ENCODE measurements around the gene TGFBR2.

TGFBR2 gene

DNA sequence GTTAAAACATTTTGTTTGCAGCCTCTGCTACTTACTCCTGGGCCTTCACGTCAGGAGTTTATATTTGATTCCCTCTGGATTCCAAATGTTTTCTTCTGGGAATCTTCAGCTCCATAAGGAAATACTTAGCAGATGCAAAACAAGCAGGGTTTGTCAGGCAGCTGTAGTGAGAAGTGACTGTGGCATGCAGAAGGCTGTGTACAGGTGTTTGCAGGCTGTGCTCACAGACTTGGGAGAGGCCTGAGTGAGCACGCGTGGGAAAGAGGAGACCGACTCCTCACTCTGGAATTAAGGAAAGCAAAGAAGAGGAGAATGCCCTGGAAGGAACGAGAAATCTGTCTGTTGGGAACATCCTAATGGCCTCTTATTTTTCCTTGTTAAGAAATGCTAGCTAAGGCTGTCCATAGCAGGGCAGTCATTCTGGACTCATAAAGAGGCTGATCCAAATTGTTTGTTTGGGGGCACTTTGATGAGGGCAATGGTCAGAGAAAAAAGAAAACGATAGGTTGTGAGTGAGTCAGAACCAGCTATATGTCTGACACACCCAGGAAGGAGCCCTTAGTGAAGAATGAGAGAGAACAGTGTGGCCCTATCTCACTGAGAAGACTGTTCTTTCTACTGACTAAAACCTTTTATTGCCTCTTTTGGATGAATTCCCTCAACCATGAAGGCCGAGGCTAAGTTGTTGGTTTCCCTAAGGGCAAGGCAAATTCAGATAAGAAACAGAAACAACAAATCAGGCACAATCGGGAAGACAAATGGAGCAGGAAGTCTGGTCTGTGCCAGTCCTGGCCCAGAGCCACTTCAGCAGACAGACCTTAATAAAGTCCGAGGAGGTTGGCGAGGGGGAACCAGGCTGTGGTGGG, 82.6 kb downstream of the TGFBR2 start:
- DNase-seq (ENCODE audit: extremely low read depth, insufficient read length) = no peak
- no peak overlapping the region for H3K4me3 ChIP-seq (replicated peaks; ENCODE audit: low read depth, low read length)
- H3K27me3 ChIP-seq (replicated peaks; ENCODE audit: control insufficient read depth, insufficient read depth, low read length) = no peaks in the 10 kb centered on the region
- TF ChIP-seq, protein P1, sequence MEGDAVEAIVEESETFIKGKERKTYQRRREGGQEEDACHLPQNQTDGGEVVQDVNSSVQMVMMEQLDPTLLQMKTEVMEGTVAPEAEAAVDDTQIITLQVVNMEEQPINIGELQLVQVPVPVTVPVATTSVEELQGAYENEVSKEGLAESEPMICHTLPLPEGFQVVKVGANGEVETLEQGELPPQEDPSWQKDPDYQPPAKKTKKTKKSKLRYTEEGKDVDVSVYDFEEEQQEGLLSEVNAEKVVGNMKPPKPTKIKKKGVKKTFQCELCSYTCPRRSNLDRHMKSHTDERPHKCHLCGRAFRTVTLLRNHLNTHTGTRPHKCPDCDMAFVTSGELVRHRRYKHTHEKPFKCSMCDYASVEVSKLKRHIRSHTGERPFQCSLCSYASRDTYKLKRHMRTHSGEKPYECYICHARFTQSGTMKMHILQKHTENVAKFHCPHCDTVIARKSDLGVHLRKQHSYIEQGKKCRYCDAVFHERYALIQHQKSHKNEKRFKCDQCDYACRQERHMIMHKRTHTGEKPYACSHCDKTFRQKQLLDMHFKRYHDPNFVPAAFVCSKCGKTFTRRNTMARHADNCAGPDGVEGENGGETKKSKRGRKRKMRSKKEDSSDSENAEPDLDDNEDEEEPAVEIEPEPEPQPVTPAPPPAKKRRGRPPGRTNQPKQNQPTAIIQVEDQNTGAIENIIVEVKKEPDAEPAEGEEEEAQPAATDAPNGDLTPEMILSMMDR (IDR thresholded peaks at IDR 0.05; ENCODE audit: insufficient read depth, low read length, poor library complexity, severe bottlenecking) = no peak
- H3K36me3 ChIP-seq (ENCODE audit: control insufficient read depth, insufficient read depth, low read length) = no peaks in the 10 kb centered on the region

DNA sequence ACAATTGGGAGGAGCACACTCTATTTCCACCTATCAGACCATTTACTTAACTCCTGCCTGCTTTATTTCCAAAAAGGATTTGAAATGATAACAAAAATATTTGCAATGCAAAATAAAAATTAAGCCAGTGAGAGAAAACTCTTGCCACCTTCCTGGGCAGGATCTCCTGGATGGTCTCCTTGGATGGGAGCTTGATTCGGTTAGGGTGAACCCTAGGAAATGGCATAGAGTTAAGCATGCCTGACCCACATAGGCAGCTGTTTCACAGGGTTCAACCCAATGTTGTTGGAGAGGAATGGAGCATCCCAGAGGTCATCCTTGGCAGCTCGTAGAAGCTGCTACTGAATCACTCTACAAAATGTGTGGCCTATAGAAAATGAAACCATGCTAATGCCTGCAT, 83.8 kb downstream of the TGFBR2 start:
- TF ChIP-seq, protein P1 (IDR thresholded peaks at IDR 0.05; ENCODE audit: insufficient read depth, low read length, poor library complexity, severe bottlenecking) = no peak
- no peaks in the 10 kb centered on the region for H3K36me3 ChIP-seq (ENCODE audit: control insufficient read depth, insufficient read depth, low read length)
- H3K4me3 ChIP-seq (replicated peaks; ENCODE audit: low read depth, low read length) = no peak overlapping the region
- H3K27me3 ChIP-seq (replicated peaks; ENCODE audit: control insufficient read depth, insufficient read depth, low read length) = no peaks in the 10 kb centered on the region
- no peak for DNase-seq (ENCODE audit: extremely low read depth, insufficient read length)

- no peak overlapping the region for H3K4me3 ChIP-seq (replicated peaks; ENCODE audit: low read depth, low read length)
- no peak for DNase-seq (ENCODE audit: extremely low read depth, insufficient read length)
- H3K36me3 ChIP-seq (ENCODE audit: control insufficient read depth, insufficient read depth, low read length) = no peaks in the 10 kb centered on the region
- TF ChIP-seq, protein P1 (IDR thresholded peaks at IDR 0.05; ENCODE audit: insufficient read depth, low read length, poor library complexity, severe bottlenecking) = no peak
- H3K27me3 ChIP-seq (replicated peaks; ENCODE audit: control insufficient read depth, insufficient read depth, low read length) = no peaks in the 10 kb centered on the region; the same call in 1 of the 2 replicates
Measured at GRCh38 chr3:30691249-30691880, 85.0 kb downstream of the TGFBR2 start.

DNA sequence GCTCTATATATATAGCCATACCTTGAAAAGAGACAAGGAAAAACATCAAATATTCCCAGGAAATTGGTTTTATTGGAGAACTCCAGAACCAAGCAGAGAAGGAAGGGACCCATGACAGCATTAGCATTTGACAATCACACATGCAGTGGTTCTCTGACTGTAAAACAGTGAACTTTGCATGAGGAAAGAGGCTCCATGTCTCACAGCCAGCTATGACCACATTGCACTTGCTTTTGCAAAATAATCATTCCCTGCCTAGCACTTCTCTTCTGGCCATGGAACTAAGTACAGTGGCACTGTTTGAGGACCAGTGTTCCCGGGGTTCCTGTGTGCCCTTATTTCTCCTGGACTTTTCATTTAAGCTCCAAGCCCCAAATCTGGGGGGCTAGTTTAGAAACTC, 85.5 kb downstream of the TGFBR2 start:
- H3K27me3 ChIP-seq (replicated peaks; ENCODE audit: control insufficient read depth, insufficient read depth, low read length) = no peaks in the 10 kb centered on the region; the same call in 1 of the 2 replicates
- no peak overlapping the region for H3K4me3 ChIP-seq (replicated peaks; ENCODE audit: low read depth, low read length)
- TF ChIP-seq, protein P1 (IDR thresholded peaks at IDR 0.05; ENCODE audit: insufficient read depth, low read length, poor library complexity, severe bottlenecking) = no peak
- DNase-seq (ENCODE audit: extremely low read depth, insufficient read length) = no peak
- no peaks in the 10 kb centered on the region for H3K36me3 ChIP-seq (ENCODE audit: control insufficient read depth, insufficient read depth, low read length)

DNA sequence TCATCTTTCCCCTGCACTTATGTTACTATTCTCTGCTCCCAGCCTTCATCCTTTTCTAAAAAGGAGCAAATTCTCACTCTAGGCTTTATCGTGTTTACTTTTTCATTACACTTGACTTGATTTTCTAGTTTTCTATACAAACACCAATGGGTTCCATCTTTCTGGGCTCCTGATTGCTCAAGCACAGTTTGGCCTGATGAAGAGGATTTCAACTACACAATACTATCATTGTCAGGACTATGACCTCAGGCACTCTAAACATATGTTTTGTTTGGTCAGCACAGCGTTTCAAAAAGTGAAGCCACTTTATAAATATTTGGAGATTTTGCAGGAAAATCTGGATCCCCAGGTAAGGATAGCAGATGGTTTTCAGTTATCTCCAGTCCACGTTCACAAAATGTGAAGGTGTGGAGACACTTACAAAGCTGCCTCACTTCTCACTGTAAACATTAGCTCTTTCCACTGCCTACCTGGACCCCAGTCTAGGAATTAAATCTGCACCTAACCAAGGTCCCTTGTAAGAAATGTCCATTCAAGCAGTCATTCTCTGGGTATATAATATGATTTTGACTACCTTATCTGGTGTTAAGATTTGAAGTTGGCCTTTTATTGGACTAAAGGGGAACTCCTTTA, 86.2 kb downstream of the TGFBR2 start:
- DNase-seq (ENCODE audit: extremely low read depth, insufficient read length) = no peak
- TF ChIP-seq, protein P1 (IDR thresholded peaks at IDR 0.05; ENCODE audit: insufficient read depth, low read length, poor library complexity, severe bottlenecking) = no peak
- H3K4me3 ChIP-seq (replicated peaks; ENCODE audit: low read depth, low read length) = no peak overlapping the region
- no peaks in the 10 kb centered on the region; the same call in 1 of the 2 replicates for H3K27me3 ChIP-seq (replicated peaks; ENCODE audit: control insufficient read depth, insufficient read depth, low read length)
- no peaks in the 10 kb centered on the region for H3K36me3 ChIP-seq (ENCODE audit: control insufficient read depth, insufficient read depth, low read length)
